HG03097 (cell line): ENCODE data around the gene TAF5.
"Not testable (repeated sequence)": the region's sequence is repeated elsewhere in the genome, so short reads cannot be mapped to it uniquely, and the experiment has no call there.

Source experiments
- ATAC-seq: cut with Tn5 transposase; IDR thresholded peaks from one replicate; pipeline ENCODE4 v1.9.1; 2021; ENCODE audit not compliant: unreplicated experiment, low FRiP score

The TAF5 gene

DNA sequence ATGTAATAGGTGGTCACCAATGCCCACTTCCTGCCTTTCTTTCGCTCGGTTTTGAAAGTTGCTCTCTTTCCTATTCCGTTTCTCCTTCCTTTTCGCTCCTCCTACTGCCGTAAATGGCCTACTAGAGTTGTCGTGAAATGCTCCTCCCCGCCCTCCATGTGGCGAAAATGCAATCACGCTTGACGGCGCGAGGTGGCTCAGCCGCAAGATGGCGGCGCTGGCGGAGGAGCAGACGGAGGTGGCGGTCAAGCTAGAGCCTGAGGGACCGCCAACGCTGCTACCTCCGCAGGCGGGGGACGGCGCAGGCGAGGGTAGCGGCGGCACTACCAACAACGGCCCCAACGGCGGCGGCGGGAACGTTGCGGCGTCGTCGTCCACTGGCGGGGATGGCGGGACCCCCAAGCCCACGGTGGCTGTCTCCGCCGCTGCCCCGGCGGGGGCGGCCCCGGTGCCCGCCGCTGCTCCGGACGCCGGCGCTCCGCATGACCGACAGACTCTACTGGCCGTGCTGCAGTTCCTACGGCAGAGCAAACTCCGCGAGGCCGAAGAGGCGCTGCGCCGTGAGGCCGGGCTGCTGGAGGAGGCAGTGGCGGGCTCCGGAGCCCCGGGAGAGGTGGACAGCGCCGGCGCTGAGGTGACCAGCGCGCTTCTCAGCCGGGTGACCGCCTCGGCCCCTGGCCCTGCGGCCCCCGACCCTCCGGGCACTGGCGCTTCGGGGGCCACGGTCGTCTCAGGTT lies at the start of gene TAF5:
TSS of gene TAF5 (plus strand) at position 195 of the 737 bp plus-strand sequence. CDS start at position 209, 14 bp downstream.
- peak; percentile 49 for ATAC-seq

DNA sequence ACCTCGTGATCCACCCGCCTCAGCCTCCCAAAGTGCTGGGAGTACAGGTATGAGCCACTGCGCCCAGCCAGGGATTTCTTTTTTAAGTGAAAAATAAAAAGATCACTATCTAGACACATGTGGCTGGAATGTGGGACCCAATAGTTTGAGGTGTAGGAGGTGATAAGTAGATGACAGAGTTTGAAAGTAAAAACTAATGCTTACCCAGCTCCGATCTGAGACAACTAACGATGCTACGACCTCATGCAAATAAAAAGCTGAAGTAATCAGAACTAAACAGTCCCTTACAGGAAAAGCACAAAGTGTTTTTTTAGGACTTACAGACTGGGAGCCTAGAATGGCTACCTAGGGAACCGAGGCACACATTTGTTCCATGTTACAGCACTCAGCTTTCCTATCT lies 39.9 kb upstream of the TAF5 start:
- no peak for ATAC-seq

DNA sequence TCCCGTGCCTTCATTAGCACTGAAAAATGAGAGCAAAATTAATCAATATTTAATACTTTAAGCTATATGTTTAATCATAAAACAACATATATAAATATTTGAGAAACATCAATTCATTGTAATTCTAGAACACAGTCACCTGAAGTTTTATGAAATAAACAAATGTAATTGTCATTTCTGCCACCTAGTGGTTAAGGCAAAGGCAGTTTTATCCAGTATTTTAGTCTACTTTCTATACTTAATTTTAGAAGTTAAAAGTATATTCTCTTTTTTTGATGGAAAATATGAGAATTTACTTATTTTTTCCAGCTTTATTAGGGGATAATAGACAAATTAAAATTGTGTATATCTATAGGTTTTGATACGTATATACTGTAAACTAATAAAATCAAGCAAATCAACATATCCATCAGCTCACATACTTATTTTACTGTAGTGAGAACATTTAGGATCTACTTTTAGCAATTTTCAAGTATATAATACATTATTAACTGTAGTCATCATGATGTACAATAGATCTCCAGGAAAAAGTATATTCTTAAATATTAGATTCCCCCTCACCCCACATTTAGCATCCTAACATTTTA lies 33.7 kb upstream of the TAF5 start:
- no peak for ATAC-seq

DNA sequence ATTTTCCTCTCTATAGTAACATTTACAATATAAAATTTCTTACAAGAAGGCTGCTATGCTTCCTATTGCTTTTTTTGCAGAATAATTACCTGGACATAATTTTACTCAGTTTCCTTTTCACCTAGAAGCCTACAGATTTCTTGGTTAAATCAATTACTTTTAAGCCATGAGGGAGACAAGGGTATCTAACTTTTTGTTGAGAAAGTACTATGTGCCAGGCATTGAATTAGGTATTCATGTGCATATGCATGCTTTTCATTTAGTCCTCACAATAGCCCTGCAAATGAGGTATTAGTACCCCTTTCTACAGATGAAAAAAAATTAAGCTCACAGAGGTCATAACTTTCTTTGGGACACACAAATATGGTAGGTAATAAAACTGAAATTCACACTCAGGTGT lies 33.2 kb upstream of the TAF5 start:
- ATAC-seq: no peak

DNA sequence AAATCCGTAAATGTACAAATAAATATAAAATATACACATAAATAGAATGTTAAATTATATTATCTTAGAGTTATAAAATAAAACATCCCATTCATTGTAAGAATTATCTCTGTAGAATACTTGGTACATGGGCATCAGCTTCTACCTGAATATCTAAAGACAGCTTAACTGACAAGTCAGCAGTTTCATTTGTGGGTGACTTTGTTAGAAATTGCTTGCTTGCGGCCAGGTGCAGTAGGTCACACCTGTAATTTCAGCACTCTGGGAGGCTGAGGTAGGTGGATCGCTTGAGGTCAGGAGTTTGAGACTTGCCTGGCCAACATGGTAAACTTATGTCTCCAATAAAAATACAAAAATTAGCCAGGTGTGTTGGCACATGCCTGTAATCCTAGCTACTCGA lies 31.4 kb upstream of the TAF5 start:
- no peak for ATAC-seq

DNA sequence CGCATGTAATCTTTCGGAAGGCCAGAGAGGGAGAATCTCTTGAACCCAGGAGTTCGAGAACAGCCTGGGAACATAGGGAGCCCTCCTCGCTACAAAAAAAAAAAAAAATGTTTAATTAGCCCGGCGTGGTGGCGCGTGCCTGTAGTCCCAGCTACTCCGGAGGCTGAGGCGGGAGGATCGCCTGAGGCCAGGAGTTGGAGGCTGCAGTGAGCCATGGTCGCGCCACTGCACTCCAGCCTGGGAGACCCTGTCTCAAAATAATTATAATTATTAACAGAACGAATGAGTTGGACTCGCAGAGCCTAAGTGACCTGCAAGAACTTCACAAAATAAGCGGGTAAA lies 17.6 kb upstream of the TAF5 start:
- ATAC-seq: no peak

DNA sequence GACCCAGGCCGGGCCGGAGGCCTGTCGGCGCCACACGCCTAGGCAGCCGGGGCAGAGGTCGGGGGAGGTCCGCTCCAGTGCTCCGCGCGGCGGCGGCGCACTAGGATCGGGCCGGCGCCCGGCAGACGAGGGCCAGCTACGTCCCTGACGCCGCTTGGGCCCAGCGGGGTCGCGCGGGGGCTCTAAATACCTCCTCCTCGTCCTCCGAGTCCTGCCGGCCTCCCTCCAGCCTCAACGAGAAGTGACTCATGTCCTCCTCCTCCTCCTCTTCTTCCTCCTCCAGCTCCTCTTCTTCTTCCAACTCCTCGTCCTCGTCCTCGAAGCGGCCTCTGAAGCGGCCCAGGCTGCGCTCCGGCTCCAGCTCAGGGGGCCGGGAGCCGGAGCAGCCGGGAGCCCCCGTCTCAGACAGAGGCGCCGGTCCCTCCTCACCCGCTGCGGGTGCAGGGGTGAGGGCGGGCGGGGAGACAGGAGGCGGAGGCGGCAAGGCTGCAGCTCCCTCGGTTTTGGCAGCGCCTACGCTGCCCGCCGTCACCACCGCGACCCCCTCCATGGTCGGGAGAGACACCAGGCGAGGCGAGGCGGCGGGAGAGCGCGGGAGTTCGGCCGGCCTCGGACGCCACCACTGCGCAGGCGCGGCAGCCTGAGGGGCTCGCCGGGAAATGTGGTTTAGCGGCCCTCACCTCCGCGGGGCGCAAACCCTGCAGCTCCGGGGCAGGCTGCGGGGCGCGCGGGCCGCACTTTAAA lies 17.1 kb upstream of the TAF5 start, which contains the start of gene PCGF6:
TSS of gene PCGF6 (minus strand) at position 624 of the 744 bp plus-strand sequence. CDS start at position 550, 74 bp downstream.
- ATAC-seq: peak; percentile 85

DNA sequence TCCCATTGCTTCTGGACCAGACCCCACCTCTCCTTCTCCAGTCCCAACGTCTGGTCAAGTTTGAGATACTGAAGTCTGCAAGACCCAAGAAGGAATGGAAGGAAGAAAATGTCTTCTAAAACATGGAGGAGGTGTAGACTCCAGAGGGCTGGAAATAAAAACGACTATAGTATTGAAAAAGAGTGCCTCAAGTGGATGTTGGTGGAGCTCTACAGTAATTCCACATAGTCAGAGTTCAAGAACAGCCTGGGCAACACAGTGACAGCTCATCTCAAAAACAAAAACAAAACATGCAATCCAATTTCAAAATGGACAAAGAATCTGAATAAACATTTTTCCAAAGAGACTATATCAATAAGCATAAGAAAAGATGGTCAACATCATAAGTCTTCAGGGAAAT lies 14.5 kb upstream of the TAF5 start:
- no peak for ATAC-seq

DNA sequence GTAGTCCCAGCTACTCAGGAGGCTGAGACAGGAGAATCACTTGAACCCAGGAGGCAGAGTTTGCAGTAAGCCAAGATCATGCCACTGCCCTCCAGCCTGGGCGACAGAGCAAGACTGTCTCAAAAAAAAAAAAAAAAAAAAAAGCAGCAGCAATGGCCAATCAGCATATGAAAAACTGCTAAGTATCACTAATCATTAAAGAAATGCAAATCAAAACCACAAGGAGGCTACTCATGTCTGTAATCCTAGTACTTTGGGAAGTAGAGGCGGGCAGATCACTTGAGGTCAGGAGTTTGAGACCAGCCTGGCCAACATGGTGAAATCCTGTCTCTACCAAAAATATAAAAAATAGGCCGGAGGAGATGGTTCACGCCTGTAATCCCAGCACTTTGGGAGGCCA lies 13.2 kb upstream of the TAF5 start:
- not testable (repeated sequence) for ATAC-seq

DNA sequence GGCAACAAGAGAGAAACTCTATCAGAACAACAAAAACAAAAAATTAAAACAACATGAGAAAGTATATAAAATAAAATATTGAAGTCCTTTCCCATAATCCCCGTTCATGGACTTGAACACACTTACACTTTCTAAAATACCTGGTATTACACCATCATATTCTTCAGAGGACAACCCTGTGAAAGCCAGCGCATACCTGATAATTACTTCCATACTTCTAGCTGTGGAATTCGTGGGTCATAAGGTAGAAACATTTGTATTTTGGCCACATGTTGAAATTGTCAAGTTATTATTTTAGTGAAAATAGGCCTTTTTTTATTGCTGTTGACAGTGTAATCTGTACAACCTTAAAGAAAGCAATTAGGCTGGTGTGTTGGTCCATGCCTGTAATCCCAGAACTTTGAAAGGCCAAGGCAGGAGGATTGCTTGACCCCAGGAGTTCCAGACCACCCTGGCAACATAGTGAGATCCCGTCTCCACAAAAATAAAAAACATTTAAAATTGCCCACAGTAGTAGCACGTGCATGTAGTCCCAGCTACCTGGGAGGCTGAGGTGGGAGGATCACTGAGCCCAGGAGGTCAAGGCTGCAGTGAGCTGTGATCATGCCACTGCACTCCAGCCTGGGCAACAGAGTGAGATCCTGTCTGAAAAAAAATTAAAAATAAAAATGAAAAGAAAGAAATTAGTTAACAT lies 11.7 kb upstream of the TAF5 start:
- no peak for ATAC-seq

DNA sequence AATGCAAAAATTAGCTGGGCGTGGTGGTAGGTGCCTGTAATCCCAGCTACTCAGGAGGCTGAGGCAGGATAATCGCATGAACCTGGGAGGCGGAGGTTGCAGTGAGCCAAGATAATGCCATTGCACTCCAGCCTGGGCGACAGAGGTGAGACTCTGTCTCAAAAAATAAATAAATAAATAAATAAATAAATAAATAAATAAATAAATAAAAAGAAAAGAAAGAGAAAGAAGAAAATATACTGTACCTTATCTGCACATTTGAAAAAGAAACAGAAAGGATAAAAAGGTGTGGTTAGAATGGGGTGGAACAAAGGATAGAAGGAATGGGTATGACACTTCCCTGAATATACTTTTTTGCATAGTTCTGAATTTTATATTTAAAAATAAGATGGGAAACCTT lies 8.3 kb upstream of the TAF5 start:
- not testable (repeated sequence) for ATAC-seq

DNA sequence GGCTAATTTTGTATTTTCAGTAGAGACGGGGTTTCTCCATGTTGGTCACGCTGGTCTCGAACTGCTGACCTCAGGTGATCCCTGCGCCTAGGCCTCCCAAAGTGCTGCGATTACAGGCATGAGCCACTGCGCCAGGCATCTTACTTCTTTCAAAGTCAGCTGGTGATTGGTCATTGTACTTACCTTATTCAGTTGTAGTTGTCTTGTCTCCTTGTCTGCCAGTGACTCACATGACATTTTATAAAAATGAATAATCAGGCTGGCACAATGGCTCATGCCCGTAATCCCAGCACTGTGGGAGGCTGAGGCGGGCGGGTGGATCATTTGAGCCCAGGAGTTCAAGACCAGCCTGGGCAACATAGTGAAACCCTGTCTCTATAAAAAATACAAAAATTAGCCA lies 7.0 kb upstream of the TAF5 start:
- not testable (repeated sequence) for ATAC-seq

DNA sequence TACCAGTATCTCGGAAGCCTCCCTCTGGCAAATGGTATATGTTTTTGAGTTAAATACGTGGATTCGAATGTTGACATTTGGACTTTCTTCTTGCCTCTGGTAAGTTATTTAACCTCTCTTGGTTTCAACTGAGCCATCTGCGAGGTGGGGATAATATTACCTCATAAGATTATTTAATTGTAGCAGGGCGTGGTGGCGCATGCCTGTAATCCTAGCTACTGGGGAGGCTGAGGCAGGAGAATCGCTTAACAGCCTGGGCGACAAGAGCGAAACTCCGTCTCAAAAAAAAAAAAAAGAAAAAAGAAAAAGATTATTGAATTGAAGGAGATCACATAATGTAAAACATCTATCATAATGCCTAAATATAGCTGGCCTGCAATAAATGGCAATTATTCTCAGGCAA lies 396 bp upstream of the TAF5 start:
- no peak for ATAC-seq

DNA sequence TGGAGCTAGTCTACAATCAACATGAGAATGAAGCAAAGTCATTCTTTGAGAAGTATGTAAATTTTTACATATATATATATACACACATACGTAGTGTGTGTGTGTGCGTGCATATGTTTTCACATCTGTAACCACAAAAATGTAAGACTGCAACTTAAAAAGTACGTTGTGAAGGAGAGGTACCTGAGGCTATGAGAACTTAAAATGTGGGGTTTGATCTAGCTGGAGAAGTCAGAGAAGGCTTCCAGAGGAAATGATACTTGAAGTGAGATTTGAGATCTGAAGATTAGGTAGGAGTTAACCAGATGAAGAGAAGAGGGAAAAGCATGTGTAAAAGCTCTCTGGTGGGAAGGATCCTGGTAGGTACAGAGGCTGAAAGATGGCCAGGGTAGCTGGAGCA lies 5.8 kb downstream of the TAF5 start:
- ATAC-seq: no peak

DNA sequence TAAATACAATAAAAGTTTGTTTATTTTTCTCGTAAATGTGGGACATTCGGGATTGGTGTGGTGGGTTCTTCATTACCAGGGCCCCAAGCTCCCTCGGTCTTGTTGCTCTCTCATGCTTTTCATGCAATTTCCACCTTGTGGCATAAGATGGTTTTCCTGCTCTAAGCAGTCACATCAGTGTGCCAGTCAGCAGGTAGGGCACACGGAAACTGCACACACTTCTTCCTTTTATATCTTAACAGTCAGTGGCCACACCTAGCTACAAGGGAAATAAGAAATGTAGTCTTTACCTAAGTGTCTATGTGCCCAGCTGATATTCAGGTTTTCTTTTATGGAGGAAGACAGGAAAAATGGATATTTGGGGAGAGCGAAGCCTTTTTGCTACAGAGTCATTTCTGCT lies 6.5 kb downstream of the TAF5 start:
- no peak for ATAC-seq

DNA sequence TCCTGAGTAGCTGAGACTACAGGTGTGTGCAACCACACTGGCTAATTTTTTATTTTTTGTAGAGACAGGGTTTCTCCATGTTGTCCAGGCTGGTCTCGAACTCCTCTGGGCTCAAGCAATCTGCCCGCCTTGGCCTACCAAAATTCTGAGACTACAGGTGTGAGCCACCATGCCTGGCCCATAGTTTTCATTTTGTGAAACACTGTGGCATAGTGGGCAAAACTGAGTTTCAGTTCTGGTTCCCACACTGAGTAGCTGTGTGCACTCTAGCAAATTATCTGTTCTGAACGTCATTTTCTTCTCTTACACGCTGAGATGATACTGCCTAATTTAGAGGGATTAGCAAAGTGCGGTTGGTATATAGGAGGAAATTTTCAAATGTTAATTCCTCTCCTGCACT lies 15.0 kb downstream of the TAF5 start:
- ATAC-seq: no peak

DNA sequence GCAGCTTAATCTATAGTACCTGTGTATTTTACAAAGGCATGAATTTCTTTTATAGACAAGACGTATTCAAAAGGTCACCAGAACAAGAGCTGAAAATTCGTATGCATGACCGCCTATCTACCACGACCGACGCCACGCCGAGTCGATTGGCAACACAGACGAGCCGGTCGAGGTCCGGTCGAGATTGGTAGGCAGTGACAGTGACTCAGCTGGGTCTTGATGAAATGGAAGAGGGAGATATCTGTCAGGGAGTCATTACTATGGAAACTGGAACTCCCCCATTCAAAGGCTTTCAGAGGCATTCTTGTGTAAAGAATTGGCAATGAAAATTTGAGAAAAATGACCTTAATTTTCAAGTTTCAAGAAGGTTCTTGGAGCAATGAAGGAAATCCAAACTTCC lies 26.4 kb downstream of the TAF5 start:
- no peak for ATAC-seq

DNA sequence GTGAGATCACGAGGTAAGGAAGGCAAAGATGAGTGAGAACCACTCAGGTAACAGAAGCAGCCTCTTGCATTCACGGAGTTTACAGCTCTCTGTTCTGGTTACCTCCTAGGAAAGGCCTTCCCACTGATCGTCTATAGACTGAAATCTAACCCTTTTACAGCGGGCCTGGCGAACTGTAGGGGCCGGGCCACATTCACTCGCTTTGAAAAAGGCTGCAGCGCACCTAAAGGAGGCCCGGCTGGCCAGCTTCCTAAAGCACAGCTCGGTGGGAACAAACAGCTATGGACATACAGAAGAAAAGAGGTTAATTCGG lies 27.9 kb downstream of the TAF5 start:
- no peak for ATAC-seq

DNA sequence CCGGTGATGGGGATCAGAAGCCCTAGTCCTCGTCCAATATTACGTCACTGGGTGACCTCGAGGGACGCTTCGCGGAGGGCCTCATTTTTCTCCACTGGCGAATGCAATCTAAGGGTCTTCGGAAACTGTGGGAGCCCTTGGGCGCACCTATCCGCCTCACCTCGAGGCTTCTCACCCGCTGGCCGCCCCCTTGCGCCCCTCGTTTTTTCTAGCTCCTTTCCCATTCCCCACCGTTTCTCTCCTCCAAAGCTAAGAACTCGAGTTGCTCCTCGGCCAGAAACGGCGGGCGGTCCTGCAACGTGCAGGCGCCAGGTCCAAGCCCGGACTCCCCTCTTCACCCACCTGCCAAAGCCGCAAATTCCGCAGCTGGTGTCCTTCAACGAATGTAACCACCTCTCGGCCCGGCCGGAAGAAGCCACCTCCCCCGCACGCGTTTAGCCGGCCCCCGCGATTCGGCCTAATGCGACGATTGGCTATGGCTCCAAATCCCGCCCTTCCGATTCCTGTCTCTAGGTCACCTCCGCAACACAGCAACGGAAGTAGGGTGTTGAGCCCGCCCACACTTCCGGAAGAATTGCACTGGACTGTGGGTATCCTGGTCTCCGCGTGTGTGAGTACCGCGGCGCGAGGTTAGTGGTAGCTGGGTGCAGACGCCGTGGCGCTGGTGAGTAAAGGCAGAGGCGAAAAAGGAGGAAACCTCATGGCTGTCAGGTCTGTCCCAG lies 28.5 kb downstream of the TAF5 start, which contains the start of the genes ATP5MK and PDCD11:
TSS of gene ATP5MK (minus strand) at position 409 of the 722 bp plus-strand sequence. CDS start 4,018 bp downstream, outside the sequence.
TSS of gene PDCD11 (plus strand) at position 560 of the 722 bp plus-strand sequence. CDS start 1,801 bp downstream, outside the sequence.
- peak; percentile 98 for ATAC-seq

DNA sequence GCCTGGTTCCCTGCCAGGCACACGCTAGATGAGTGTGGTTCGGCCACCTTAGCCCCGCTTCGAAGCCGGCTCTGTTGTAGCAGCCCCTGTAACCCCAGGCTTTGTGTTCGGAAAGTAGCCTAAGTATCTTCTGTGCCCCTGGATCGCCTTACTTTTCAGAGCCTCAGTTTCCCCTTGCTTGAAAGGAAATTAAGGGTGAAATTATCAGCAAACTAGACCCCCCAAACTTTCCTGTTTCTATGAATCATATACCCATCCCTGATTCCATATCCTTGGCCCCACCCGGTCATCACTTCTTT lies 29.0 kb downstream of the TAF5 start:
- ATAC-seq: peak; percentile 9
